ENCODE data around the gene KLHL14.

KLHL14 gene

DNA sequence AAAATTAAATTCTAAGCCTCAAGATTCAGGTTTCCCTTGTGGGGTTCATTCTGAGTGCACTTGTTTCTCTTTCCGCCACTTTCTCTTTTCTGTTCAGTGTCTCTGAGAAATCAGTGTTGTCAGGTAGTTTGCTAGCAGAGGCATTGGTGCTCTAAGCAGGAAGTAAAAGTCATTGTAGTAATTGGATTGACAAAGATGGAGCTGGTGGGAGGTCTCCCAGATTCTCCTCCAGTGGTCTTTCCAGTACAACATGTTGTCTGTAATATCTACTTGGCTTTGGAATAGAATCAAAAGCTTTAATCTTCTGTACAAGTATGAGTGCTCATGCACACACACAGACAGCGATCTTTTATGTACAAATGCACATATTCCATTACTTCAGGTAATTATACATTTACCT, 135.6 kb downstream of the KLHL14 start:
- no peak for DNase-seq (ENCODE audit: low spot score)

DNA sequence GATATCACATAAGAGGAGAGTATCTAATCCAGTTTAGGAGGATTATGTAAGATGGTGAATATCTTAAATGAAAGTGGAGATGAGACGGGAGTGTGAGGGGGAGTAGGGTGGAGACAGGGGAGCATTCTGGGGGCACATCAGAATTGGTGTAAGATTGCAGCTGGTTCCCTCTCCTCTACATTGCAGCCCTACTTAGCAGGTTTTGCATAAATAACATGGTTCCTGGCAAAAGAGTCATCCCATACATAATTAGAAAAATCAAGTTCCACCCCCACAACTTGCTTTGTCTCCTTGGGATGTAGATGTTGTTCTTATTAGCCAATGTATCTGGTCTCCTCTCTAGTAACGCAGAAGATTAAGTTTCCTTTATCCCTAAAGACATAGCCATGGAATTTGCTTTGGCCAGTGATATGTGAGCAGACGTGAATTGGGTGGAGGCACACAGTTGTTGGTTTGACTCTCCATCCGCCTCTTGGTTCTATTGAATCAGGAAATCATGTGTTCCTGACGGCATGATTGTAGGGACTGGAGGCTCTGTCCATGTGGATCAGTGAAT, 137.9 kb downstream of the KLHL14 start:
- DNase-seq (ENCODE audit: low spot score): no peak

DNA sequence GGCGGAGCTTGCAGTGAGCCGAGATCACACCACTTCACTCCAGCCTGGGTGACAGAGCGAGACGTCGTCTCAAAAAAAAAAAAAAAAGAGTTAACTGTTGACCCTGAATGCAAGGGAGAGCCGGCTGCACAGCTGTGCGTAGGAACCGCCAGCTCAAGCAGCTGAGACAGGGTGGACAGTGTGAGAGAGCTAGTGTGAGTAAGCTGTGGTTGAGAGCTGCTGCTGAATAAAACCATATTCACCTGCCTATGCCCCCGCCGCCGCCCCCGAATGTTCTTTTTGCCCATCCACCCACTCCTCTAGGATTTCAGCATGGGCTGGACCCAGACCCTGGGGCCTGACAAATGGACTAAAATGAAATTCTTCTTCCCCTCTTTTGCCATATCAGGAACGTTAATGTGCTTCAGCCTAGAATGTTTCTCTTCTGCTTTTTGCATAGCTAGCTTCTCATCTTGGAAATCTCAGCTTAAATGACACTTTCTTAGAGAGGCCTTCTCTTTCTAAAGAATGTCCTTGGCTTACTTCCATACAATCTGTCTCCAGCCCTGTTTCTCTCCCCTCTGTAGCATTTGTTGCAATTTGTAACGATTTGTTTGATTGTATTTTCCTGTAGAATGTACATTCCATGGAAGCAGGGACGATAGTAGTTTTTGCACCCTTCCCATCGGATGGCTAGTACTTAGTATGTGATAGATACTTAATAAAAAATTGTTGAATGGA, 142.7 kb downstream of the KLHL14 start:
- DNase-seq (ENCODE audit: low spot score): no peak

- no peak for DNase-seq (ENCODE audit: low spot score)
Observed at GRCh38 chr18:32629292-32629691, 143.5 kb downstream of the KLHL14 start.

DNA sequence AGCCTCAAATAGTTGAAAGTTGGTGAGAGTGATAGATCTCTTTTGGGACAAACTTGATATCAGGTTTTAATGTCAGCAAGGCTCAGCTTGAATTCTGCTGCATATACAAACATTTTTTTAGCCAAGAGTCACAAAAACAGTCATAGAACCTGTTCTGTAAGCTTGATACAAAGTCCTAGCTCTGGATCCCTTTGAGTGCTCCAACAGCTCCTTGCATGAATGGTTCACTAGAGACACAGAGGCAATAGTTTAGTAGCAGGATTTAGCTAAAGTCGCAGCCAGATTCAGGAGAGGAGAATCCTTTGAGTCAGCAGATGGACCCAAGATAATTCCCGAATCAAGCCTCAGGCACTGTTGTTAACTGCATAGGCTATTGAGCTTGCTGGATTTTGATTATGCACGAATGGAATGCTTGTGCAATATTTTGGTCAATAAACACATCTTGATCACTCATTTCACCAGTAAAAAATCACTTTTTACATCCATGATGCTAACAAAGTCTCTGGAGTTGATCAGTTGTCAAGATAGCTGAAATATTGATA, 148.6 kb downstream of the KLHL14 start:
- DNase-seq (ENCODE audit: low spot score): no peak

DNA sequence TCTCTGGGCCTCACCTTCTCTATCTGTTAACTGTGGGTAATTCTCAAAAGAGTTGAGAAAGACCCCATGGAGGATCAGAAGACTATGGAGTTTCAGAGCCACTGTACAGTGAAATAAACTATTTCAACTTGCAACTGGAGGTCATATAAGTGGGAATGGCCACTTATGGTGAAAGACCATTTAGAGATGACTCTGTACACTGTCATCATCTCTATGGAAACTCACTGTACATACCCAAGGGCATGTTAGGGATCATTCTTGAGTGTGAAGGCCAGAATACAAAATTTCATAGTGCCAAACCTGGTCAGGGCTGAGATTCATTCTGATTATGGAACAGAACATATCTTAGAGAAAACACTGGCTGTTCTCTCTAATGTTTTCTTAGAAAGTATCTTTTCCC, 149.3 kb downstream of the KLHL14 start:
- DNase-seq (ENCODE audit: low spot score): no peak

Measured in left forelimb (tissue), 1 donor.